VCaP (cell line): ENCODE measurements around the gene TRAF2.

Experiments
- H3K27ac ChIP-seq: fragments of 450-650 bp; 2 replicates; pipeline ENCODE4 v1.5.1; 2017
- CTCF ChIP-seq: fragments of 450-650 bp; conservative IDR thresholded peaks from 2 replicates; pipeline ENCODE4 v1.5.1; 2017; ENCODE audit warnings: mild to moderate bottlenecking, moderate library complexity

The TRAF2 gene

GRCh38 chr9:136855461-136856078 lies 30.7 kb upstream of the TRAF2 start:
- no peak for TF ChIP-seq CTCF
- no peak overlapping the region for H3K27ac ChIP-seq

DNA sequence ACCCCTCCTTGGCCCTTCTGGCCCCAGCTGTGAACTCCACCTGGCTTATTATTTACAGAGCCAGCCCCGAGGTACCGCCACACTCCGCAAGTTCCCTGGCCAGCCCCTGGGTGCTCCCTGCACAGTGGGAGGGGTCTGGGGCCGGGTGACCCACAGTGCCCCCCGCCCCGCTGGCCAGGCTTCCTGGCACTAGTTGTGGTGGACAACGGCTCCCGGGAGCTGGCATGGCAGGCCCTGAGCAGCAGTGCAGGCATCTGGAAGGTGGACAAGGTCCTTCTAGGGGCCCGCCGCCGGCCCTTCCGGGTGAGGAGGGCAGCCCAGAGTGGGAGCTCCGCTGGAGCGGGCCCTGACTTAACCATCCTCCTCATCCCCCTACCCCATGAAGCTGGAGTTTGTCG lies 30.2 kb upstream of the TRAF2 start:
- no peak overlapping the region for H3K27ac ChIP-seq
- no peak for TF ChIP-seq CTCF

DNA sequence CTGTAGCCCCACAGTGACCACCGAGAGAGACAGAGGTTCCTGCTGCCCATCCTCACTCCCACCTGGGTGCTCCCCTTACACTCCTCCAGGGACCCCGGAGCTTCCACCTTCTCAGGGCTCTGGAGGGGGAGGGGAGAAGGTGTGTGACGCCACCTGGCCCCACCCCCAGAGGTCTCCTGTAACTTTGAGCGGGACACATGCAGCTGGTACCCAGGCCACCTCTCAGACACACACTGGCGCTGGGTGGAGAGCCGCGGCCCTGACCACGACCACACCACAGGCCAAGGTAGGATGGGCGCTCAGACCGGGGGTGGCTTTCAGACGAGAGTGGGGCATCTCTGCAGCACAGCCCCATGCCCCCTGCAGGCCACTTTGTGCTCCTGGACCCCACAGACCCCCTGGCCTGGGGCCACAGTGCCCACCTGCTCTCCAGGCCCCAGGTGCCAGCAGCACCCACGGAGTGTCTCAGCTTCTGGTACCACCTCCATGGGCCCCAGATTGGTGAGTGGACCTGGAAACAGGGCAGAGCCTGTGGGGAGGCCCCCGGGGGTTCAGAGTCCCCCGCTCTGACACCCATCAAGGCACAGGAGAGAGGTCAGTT lies 29.7 kb upstream of the TRAF2 start:
- no peak for TF ChIP-seq CTCF
- H3K27ac ChIP-seq = no peak overlapping the region

DNA sequence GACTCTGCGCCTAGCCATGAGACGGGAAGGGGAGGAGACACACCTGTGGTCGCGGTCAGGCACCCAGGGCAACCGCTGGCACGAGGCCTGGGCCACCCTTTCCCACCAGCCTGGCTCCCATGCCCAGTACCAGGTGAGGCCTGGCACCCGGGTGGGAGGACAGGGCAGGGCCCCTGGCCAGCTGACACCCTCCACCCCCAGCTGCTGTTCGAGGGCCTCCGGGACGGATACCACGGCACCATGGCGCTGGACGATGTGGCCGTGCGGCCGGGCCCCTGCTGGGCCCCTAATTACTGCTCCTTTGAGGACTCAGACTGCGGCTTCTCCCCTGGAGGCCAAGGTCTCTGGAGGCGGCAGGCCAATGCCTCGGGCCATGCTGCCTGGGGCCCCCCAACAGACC lies 29.1 kb upstream of the TRAF2 start:
- TF ChIP-seq CTCF = no peak
- H3K27ac ChIP-seq = peak overlapping the region; percentile 80; the same call in 1 of the 2 replicates

DNA sequence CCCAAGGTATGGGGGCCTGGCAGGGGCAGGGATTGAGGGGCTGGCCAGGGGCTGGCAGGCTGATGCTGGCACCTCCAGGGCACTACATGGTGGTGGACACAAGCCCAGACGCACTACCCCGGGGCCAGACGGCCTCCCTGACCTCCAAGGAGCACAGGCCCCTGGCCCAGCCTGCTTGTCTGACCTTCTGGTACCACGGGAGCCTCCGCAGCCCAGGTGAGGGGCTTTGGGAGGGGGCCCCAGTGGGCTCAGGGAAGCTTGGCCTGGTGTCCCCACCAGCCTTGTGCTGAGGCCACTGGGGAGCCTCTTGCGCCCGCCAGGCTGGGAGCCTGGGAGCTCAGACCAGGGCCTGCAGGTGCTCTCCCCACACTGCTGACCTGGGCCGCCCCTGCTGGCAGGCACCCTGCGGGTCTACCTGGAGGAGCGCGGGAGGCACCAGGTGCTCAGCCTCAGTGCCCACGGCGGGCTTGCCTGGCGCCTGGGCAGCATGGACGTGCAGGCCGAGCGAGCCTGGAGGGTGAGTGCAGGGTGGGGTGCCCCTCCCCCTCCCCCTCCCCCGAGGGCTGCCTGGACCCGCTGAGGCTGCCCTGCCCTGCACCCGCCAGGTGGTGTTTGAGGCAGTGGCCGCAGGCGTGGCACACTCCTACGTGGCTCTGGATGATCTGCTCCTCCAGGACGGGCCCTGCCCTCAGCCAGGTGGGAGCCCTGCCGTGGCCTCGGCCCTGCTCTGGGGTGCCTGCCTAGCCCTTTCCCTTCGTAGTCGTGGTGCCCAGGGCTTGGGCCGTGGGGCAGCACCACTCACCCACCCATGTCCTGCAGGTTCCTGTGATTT lies 28.5 kb upstream of the TRAF2 start:
- peak overlapping the region; percentile 80 for H3K27ac ChIP-seq
- no peak for TF ChIP-seq CTCF

DNA sequence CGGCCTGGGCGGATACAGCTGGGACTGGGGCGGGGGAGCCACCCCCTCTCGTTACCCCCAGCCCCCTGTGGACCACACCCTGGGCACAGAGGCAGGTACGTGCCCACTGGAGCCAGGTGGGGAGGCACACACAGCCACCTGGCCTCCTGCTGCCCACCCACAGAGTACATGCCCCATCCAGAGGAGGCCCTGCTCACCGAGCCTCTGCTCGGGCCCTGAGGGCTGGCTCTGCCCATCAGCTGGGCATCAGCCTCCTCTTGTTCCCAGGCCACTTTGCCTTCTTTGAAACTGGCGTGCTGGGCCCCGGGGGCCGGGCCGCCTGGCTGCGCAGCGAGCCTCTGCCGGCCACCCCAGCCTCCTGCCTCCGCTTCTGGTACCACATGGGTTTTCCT lies 27.9 kb upstream of the TRAF2 start:
- no peak for TF ChIP-seq CTCF
- H3K27ac ChIP-seq = peak overlapping the region; percentile 80
